ENCODE measurements around the gene RBP3. TPM values are rescaled to one million over a fixed set of nuclear protein-coding genes. Genes with fewer than 3 reads are reported as not detected.

RBP3 gene
- total and polyA plus RNA-seq, 2 of the 4 experiments (the other 2 are of a cell fraction) = not detected

DNA sequence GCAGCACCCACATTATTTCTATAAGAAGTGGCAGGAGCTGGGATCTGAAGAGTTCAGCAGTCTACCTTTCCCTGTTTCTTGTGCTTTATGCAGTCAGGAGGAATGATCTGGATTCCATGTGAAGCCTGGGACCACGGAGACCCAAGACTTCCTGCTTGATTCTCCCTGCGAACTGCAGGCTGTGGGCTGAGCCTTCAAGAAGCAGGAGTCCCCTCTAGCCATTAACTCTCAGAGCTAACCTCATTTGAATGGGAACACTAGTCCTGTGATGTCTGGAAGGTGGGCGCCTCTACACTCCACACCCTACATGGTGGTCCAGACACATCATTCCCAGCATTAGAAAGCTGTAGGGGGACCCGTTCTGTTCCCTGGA lies 874 bp upstream of the RBP3 start:
- H3K9me3 ChIP-seq (ENCODE audit: control insufficient read depth, insufficient read depth, low read length) = no peaks in the 10 kb centered on the region
- no peak overlapping the region for H3K4me3 ChIP-seq (ENCODE audit: insufficient read depth, low read depth, low read length)
- dilution Hi-C loops (cut with HindIII; ENCODE audit: low sequenced_read_pairs, unreplicated experiment) (no loop called here), intact Hi-C loops (cut with micrococcal nuclease) (no loop called here), in situ Hi-C loops (cut with MboI; ENCODE audit: low sequenced_read_pairs) (no loop called here)
- ChIA-PET CTCF (interaction anchor here (1.6 kb wide), 1 partner anchor 300 kb away, joined by 5 read pairs; no protein-coding TSS in a partner anchor), POLR2A (ENCODE audit: unreplicated experiment) (no interaction called here)
- no peak overlapping the region for H3K56ac ChIP-seq (ENCODE audit: extremely low read depth, insufficient read depth, low read length)
- H2AK5ac ChIP-seq (ENCODE audit: low read depth, low read length) = no peak overlapping the region
- H2BK120ac ChIP-seq (ENCODE audit: low read depth, low read length) = no peak overlapping the region
- no peaks in the 10 kb centered on the region for H4K20me1 ChIP-seq (ENCODE audit: insufficient read depth, low read length)
- no peaks in the 10 kb centered on the region for H3K79me1 ChIP-seq (ENCODE audit: low read depth in 1 of 2, low read length in 2 of 2)
- no peak overlapping the region for H3K23ac ChIP-seq (ENCODE audit: low read depth, low read length)
- no peak overlapping the region for H3K18ac ChIP-seq (ENCODE audit: low read depth, low read length)
- BruUV-seq (replicated peaks) = no TSS peak
- H4K91ac ChIP-seq (ENCODE audit: insufficient read depth, low read depth, low read length) = no peak overlapping the region
- WGBS, 2 experiments (ENCODE audit: extremely low coverage in 2 of 2, insufficient read length in 1 of 2) = no CpG with 5 or more reads among the region's 4 CpGs
- H2AK9ac ChIP-seq (replicated peaks; ENCODE audit: low read depth, low read length, poor library complexity) = no peak overlapping the region
- no peak overlapping the region for H2AFZ ChIP-seq (replicated peaks; ENCODE audit: low read length, poor library complexity)
- H3K4ac ChIP-seq (ENCODE audit: low read depth, low read length) = no peak overlapping the region
- H3K9me1 ChIP-seq (ENCODE audit: insufficient read depth, low read length) = no peaks in the 10 kb centered on the region
- H3K4me1 ChIP-seq (ENCODE audit: control insufficient read depth, insufficient read depth, low read length) = no peaks in the 10 kb centered on the region
- H3K36me3 ChIP-seq (ENCODE audit: control insufficient read depth, insufficient read depth, low read length) = no peaks in the 10 kb centered on the region
- no peak overlapping the region for H2BK5ac ChIP-seq (ENCODE audit: low read depth, low read length, poor library complexity, severe bottlenecking)
- H2BK20ac ChIP-seq (ENCODE audit: low read depth, low read length) = no peak overlapping the region
- no peak overlapping the region for H3K14ac ChIP-seq (replicated peaks; ENCODE audit: low read depth, low read length)
- no peak overlapping the region for H4K8ac ChIP-seq (ENCODE audit: low read depth in 2 of 2, low read length in 2 of 2)
- no peak overlapping the region for H3K9ac ChIP-seq (ENCODE audit: low read depth, low read length)
- no peak overlapping the region for H3K27ac ChIP-seq (ENCODE audit: insufficient read depth, low read length)
- no peak overlapping the region for H2BK15ac ChIP-seq (ENCODE audit: low read depth, low read length)
- no peak overlapping the region for H4K5ac ChIP-seq (ENCODE audit: low read depth, low read length)
- ATAC-seq (ENCODE audit: low read depth) (no peak), DNase-seq (no peak)
- TF ChIP-seq RFX5 (IDR thresholded peaks at IDR 0.05; ENCODE audit: low read depth, low read length) = no peak
- no peak for TF ChIP-seq RAD21 (IDR thresholded peaks at IDR 0.05; ENCODE audit: low read length)
- TF ChIP-seq BHLHE40 (IDR thresholded peaks at IDR 0.05; ENCODE audit: low read depth, low read length) = no peak
- TF ChIP-seq MAFK (IDR thresholded peaks at IDR 0.05; ENCODE audit: low read depth, low read length) = no peak
- TF ChIP-seq POLR2A (IDR thresholded peaks at IDR 0.05; ENCODE audit: low read depth, low read length) = no peak
- peaks cover 31% of the 10 kb centered on the region for H3K27me3 ChIP-seq (ENCODE audit: control insufficient read depth, insufficient read depth, low read length)
- H3K4me2 ChIP-seq (ENCODE audit: low read depth, low read length) = no peak overlapping the region

Data from IMR-90 (cell line).